ENCODE data around the gene RNF144B. TPM values are rescaled to one million over a fixed set of nuclear protein-coding genes. Genes with fewer than 3 reads are reported as not detected.
A peak's percentile ranks its signal among the peaks of the same experiment; 100 is the strongest.

RNF144B gene
- total RNA-seq, 2 donors from 2014 or later = 4.2 to 4.4 TPM

DNA sequence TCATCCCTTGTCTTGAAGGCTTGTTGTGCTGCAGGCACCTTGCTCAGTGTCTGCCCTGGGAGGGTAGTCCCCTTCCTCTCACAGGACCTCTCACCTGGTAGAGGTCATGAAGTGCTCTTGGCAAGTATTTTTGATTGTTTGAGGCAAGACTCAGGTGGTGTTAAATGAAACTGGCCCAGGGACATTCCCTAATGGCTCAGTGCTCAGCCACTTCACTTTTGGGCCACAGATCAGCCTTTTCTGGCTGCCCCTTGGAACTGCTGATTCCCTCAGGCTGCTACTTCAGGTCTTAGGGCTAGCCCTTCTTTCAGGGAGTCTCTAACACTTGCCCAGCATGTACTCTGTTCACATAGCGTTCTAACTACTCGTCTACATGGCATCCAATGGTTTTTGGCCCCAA, 111.3 kb downstream of the RNF144B start:
- H3K27ac ChIP-seq = no peak overlapping the region

DNA sequence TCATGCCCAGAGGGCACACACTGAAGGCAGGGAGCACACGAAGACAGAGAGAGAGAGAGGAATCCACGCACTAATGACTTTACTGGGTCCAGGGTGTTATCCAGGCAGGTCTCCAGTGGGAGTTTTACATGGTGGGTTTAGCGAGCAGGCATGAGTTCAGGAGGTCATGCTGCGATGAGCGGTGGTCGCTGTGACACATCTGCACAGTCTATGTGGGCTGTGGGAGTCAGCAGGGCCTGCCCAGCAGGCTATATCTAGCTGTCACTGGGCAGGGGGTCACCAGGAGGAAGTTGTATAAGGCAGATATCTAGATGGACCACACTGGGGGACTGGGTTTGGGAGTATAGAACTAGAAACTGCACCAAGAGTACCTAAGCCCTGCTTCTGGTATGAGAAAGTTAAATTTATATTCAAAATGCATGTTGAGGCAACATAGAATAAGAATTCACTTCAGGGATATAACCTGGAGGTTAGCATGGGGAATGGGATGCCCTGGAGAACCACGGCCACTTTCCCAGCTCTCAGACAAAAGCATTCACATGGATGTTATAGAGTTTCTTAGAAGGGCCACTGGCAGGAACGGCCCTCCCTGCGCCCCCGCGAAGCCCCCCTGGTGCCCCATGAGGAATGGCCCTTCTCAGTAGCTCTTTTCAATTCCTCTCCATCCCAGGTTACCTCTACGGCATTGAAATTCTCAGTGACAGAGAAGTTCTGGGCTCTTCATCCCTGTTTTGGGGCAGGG, 113.9 kb downstream of the RNF144B start:
- Histone ChIP-seq H3K27me3 (no peaks in the 10 kb centered on the region), H3K4me1 (no peaks in the 10 kb centered on the region), H3K4me3 (no peak overlapping the region), H3K27ac (no peak overlapping the region), H3K9me3 (no peaks in the 10 kb centered on the region), H3K9ac (ENCODE audit: low read depth in 2 of 2, low read length in 2 of 2) (no peak overlapping the region), H3K36me3 (no peaks in the 10 kb centered on the region)
- TF ChIP-seq, protein P1, sequence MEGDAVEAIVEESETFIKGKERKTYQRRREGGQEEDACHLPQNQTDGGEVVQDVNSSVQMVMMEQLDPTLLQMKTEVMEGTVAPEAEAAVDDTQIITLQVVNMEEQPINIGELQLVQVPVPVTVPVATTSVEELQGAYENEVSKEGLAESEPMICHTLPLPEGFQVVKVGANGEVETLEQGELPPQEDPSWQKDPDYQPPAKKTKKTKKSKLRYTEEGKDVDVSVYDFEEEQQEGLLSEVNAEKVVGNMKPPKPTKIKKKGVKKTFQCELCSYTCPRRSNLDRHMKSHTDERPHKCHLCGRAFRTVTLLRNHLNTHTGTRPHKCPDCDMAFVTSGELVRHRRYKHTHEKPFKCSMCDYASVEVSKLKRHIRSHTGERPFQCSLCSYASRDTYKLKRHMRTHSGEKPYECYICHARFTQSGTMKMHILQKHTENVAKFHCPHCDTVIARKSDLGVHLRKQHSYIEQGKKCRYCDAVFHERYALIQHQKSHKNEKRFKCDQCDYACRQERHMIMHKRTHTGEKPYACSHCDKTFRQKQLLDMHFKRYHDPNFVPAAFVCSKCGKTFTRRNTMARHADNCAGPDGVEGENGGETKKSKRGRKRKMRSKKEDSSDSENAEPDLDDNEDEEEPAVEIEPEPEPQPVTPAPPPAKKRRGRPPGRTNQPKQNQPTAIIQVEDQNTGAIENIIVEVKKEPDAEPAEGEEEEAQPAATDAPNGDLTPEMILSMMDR (IDR thresholded peaks at IDR 0.05) = no peak
- no peak for DNase-seq
- intact Hi-C loops (cut with DNase I) = no loop called here

More for the DNA sequence above, 111.3 kb downstream of the RNF144B start:
- H3K4me3 ChIP-seq = no peak overlapping the region
- H3K4me1 ChIP-seq = no peaks in the 10 kb centered on the region
- no peak overlapping the region for H3K9ac ChIP-seq (ENCODE audit: low read depth in 2 of 2, low read length in 2 of 2)
- TF ChIP-seq, protein P1 (IDR thresholded peaks at IDR 0.05) = no peak
- H3K9me3 ChIP-seq = no peaks in the 10 kb centered on the region
- H3K27me3 ChIP-seq = no peaks in the 10 kb centered on the region
- intact Hi-C loops (cut with DNase I) = no loop called here
- no peak for DNase-seq
- no peaks in the 10 kb centered on the region for H3K36me3 ChIP-seq

DNA sequence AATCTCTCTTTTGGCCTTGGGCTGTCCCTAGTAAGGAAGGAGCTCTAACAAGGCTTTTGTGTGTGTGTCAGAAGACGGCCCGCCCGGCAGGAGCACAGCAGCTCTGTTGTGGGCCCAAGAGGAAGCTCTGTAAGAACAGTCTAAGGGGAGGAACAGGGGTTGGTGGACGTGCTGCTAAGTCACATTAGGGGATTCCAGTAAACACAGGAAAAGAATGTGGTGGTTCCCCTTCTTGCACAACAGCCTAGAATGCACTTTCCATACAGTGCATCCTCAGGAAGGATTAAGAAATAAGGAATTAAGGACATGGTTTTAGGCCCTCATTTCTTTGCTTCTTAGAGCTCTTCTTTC, 114.5 kb downstream of the RNF144B start:
- Histone ChIP-seq H3K9me3 (no peaks in the 10 kb centered on the region), H3K4me1 (no peaks in the 10 kb centered on the region), H3K9ac (ENCODE audit: low read depth in 2 of 2, low read length in 2 of 2) (no peak overlapping the region), H3K36me3 (no peaks in the 10 kb centered on the region), H3K4me3 (no peak overlapping the region), H3K27me3 (no peaks in the 10 kb centered on the region), H3K27ac (no peak overlapping the region)
- TF ChIP-seq, protein P1 (IDR thresholded peaks at IDR 0.05) = no peak
- intact Hi-C loops (cut with DNase I) = no loop called here
- peak; percentile 20 for DNase-seq

DNA sequence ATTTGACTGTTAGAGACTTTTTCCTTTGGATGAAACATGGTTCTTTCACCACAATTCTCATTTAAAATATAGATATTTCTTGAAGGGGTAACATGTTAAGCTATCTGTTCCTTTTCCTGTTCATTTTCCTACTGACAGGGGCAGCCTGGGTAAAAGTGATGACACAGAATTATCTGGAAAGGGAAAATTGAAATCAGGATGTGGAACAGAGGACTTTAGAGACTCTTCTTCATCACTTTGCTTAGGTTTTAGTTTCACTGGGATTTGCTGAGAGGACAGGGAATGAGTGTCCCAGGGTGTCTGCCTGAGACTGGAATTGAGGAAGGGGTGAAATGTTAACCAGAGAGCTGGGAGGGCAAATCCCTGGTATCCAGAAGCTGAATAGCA, 116.0 kb downstream of the RNF144B start:
- intact Hi-C loops (cut with DNase I) = no loop called here
- Histone ChIP-seq H3K36me3 (no peaks in the 10 kb centered on the region), H3K9ac (ENCODE audit: low read depth in 2 of 2, low read length in 2 of 2) (no peak overlapping the region), H3K4me1 (no peaks in the 10 kb centered on the region), H3K9me3 (no peaks in the 10 kb centered on the region), H3K27ac (no peak overlapping the region), H3K4me3 (no peak overlapping the region), H3K27me3 (no peaks in the 10 kb centered on the region)
- TF ChIP-seq, protein P1 (IDR thresholded peaks at IDR 0.05) = no peak
- DNase-seq = no peak

DNA sequence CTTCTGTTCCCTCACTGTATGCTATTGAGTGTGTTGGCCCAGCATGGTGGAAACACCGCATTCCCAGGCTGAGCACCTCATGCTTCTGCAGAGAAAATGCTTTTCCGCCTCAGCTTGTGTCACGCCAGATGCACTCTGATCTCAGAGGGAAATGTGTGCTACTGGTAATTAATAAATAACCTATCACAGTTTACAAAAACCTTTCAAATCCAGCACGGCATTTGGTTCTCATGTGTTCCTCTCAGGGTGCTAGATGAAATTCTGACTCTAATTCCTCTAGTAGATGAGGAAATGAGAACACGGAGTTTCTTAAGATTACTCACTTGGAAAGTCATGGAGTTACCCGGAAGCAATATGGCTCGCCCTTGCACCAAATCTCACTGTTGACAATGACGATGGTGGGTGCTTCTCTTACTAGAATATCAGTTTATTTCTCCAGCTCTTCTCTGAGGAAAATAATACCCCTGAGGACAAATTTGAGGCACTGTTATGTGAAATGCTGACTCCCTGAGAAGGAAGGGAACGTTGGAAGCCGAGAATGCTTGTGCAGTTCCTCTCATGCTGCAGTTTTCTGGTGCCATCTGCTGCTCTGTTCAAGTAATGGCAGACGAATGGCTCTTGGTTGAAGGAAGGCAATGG, 116.6 kb downstream of the RNF144B start:
- Histone ChIP-seq H3K9ac (ENCODE audit: low read depth in 2 of 2, low read length in 2 of 2) (peak overlapping the region in 1 of 2 donors; percentile 35), H3K27me3 (no peaks in the 10 kb centered on the region), H3K4me3 (peak overlapping the region; percentile 21), H3K9me3 (no peaks in the 10 kb centered on the region), H3K27ac (no peak overlapping the region), H3K4me1 (no peaks in the 10 kb centered on the region), H3K36me3 (no peaks in the 10 kb centered on the region)
- TF ChIP-seq, protein P1 (IDR thresholded peaks at IDR 0.05) = peak; percentile 88
- peak; percentile 65 for DNase-seq
- intact Hi-C loops (cut with DNase I) = loop anchor here (2.0 kb wide), 1 partner anchor 179 kb away; no protein-coding TSS in a partner anchor

Data from colonic mucosa (tissue), 4 donors.